HG03159 (cell line): ENCODE data around the gene LTBR.
"Not testable (repeated sequence)": the region's sequence is repeated elsewhere in the genome, so short reads cannot be mapped to it uniquely, and the experiment has no call there.

Experiments used
- ATAC-seq: cut with Tn5 transposase; IDR thresholded peaks from one replicate; pipeline ENCODE4 v1.9.1; 2021; ENCODE audit warnings: mild to moderate bottlenecking, moderate library complexity; ENCODE audit not compliant: unreplicated experiment

LTBR gene

DNA sequence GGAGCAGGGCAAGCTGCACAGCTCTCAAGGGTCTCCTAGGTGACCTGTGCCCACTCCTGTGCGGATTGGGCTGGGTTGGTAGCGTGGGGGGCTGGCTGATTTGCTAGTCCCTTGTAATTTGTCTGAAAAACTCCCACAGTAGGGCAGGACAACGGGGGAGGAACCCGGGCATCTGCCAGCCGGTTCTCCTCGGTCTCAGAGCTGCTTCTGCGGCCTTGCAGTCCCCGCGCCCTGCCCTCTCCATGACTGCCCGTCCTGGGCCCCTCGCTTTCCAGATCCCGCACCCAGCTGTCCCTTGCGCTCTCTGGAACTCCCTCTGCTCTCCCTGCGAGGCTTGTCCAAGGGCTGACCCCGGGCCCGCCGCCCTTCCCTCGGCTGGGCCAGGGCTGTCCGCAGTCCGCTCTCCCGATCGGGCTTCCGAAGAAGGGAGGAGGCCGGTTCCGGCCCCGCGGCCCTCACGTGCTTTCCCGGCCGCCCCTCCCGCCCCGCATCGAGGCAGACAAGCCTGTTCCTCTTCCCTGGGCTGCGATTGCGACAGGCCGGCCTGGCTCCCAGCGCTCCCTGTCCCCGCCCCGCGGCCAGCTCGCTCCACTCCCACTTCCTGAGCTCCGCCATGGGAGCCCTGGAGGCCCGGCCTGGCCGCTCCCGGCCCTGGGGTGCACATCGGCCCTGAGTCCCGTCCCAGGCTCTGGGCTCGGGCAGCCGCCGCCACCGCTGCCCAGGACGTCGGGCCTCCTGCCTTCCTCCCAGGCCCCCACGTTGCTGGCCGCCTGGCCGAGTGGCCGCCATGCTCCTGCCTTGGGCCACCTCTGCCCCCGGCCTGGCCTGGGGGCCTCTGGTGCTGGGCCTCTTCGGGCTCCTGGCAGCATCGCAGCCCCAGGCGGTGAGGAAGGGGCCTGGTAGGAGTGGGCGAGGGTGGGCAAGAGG is at the start of gene LTBR:
TSS of gene LTBR (plus strand) at position 591 of the 927 bp plus-strand sequence. CDS start at position 788, 197 bp downstream.
- no peak for ATAC-seq

DNA sequence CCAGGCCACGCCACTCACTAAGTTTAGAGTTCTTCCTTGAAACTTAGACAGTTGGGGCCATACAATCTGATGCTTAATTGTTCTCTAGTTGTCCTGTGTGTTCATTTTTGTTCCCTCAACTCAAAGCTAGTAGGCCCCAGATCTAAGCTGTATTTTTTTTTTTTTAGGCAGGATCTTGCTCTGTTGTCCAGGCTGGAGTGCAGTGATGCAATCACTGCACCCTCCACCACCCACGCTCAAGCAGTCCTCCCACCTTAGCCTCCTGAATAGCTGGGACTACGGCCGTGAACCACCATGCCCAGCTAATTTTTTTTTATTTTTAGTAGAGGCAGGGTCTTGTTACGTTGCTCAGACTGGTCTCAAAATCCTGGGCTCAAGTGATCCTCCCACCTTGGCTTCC is 49.6 kb upstream of the LTBR start:
- ATAC-seq, result no peak

DNA sequence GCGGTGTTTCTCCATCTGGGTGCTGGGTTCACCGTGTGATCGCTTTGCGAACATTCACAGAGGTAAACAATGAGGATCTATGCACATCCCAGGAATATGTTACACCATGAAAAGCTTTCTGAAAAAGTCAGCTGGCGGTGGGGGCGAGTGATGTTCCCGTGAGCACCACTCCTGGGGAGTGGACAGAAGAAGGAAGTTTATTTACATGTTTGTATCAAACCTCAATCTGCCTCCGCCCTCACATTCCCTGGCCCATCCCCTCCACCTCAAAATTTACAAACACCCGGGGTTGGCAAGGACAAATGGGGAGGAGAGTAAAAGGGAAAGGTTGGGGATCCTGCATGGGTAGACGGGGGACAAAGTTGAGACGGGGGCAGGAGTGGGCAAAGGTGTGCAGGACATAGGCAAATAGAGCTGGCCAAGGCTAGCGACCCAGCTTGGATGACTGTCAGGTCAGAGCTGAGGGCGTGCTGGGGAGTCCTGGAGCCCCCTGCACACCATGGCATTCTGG is 49.0 kb upstream of the LTBR start:
- ATAC-seq, result no peak

DNA sequence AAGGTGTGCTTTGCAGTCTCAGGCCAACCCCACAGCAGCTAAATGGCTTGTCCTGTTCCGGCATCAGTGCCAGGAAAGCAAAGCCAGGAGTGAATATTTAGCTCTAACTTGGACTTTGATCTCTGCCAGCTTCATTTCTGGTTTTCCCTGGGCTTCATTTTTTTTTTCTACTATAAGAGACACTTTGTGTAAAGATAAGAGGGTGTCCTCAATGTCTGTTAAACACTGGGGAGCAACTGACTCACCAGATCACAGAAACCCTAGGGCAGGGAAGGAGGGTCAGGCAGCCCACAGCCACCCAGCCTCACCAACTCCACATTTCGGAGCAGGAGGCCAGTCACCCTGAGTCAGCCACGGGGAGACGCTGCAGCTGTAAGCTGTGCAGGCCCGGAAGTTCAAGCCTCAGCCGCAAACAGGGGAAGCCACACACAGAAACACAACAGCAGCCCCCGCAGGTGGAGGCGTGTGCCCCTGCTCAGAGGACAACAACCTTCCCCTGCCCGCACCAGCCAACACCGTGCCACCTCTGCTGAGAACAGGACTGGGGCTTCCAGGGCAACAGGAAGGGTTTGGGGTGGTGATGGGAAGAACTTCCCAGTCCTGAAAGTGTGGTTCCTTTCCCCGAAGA is 48.4 kb upstream of the LTBR start:
- peak; percentile 69 for ATAC-seq

DNA sequence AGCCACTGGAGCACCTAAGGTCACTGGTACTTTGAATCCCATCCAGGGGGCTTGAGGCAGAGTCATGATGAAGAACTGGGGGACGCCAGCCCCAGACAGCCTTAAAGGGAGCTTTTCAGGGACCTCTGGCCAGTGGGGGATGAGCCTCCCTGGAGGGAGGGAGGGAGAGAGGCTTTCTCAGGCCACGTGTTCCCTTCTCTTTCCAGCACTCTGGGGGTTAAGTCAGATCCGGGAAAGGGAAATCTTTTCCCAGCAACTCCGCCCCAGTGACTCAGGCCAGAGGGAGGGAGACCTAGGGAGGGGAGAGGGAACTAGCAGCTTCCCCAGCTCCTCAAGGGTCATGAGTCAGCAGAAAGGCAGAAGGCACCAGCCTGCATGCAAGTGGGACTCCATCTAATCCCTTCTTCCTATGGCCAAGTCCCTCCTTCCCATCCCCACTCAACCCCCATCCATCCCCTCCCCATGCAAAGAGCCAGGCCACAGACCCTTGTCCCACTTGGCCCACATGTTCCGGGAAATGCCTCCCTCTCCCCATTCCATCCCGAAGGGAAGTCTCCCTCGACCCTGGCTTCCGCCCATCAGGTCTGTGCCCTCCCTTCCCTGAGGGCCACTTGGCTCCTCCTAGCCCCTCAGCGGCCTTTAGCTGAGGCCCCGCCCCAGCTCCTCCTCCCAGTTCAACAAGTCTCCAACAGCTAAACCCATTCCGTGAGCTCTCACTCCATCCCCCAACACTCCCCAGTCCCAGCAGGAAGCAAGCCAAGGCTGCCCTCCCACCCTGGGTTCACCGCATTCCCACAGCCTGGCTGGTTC is 47.7 kb upstream of the LTBR start:
- ATAC-seq, result no peak

DNA sequence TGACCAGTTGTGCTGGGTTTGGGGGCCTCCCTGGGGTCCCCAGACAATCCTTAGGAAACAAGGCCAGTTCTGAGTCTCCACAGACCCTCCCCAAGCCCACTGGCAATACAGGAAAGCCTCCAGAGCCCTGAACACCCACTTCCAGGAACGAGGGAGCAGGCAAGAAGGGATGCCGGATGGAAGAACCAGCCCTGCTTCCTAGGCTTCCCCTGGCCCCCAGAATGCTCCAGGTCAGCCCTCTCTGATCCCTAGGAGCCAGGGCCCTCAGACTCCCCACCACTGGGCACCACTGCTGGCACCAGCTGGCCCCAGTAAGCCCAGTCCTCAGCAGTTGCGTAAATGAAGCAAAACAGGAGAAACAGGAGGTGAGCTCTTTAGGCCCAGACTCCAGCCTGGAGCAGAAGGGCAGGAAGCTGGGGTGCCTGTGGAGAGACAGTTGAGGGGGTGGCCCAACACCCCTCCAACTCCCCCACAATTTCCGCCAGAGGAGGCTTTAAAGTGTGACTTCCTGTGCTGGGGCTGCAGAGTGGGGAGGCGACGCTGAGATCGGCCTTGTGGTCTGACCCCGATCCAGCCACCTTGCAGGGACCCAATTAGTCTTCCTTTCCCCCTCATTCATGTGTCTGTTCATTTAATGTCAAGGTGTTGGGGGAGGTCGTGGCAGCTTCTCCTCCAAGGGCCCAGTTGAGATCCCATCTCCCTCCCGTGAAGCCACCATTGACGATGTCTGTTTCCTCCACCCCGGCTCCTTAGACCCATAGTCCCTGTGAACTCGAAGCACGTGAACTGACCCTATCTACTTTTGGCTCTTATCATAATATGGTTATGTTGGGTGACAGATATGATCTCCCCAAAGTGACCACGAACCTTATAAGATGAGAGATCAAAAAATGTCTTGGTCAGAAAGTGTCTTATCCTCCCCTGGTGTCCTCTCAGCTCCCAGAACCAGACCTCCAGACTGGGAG is 46.8 kb upstream of the LTBR start:
- ATAC-seq, result no peak

DNA sequence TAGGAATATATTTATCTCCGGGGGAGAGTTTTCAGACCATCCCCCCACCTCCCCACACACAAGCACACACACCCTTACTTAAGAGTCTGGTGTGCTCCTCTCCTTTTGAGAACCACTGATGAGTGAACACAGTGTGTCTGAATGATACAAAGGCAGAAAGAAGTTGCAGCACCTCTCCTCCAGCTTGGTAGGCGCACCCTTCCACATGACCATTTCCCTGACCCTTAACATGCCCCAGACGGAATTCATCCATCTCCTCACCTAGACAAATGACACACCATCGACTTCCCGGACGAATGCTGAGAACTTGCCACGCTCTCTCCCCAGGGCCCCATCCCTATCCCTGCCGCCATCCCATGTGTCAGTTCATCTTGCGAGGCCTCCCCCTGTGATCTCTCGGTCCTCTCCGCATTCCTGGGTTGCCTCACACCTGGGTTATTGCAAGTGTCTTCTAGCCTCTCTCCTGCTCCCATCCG is 46.0 kb upstream of the LTBR start:
- ATAC-seq, result no peak

DNA sequence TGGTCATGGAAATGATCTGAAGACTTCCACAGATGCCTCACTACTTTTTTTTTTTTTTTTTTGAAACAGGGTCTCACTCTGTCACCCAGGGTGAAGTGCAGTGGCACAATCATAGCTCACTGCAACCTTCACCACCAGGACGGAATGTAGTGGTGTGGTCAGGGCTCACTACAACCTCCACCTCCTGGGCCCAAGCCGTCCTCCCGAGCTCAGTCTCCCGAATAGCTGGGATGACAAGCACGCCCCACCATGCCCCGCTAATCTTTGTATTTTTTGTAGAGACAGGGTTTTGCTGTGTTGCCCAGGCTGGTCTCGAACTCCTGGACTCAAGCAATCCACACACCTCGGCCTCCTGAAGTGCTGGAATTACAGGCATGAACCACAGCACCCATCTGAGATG is 45.4 kb upstream of the LTBR start:
- ATAC-seq, result not testable (repeated sequence)

DNA sequence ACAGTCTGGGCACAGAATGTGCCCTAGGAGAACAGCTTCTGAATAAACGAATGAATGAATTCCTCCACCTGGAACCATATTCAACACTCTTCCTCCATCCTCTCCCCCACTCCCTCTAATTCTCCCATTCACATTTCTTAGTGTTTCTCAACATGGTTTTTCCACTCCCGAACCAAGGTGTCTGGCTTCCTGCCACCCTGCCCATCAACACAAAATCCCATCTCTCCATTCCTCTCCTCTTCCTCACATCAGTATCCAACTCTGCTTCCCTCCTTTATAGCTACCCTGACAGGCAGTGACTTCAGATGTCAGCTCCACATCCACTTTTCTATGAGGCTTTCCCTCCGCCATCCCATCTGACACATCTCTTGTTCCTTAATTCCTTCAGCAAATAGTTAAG is 45.0 kb upstream of the LTBR start:
- no peak for ATAC-seq

DNA sequence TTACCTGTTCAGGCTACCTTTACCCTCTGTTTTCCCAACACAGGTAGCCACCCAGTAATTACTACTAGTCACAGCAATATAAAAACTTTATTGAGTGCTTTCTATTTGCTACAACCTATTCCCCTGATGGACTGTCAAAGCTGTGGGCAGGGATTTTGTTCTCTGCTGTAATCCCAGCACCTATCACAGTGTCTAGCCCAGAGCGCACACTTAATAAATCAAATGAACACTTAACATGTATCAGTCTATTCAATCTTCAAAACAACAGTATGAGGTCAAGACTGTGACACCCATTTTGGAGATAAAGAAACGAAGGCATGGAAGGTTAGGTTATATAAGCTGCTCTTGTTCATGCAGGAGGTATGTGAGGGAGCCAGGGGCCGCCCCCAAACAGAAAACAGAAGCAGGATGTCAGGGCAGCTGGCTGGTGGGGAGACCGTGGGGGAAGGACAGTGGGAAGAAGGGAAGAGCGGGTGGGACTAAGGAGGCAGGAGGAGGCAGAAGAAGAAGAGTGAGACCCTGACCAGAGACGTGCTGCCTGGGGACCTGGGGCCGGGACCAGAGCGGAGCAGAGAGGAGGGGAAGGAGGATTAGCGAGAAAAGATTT is 43.8 kb upstream of the LTBR start:
- ATAC-seq, result no peak

DNA sequence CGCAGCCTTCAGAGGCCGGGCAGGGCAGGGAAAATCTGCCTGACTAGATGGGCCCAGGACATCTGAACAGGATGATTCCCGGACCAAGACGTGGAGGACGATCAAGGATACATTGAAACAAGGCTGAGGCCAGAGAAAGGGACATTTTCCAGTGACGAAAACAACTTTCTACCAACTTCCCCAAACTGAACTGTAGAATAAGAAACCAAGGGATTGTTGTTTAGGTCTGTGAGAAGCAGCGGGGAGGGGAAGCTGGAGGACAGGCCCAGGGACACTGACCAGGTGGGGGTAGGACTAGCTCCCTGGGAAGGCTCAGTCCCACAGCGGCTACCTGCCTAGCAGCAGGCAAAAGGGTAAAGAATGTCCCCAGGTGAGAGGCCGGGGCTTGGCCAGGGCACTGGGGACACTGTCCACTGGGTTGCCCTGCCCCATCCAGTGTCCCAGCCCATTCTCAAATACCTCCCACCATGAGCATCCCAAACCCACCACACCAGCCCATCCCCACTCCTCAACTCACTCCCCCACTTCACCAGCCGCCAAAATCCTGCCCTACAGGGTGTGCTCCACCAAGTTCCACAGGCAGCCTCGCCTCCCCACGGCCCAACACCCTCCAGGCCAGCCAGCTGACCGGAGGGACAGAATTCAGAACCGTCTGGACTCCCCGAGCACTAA is 43.1 kb upstream of the LTBR start:
- ATAC-seq, result no peak

DNA sequence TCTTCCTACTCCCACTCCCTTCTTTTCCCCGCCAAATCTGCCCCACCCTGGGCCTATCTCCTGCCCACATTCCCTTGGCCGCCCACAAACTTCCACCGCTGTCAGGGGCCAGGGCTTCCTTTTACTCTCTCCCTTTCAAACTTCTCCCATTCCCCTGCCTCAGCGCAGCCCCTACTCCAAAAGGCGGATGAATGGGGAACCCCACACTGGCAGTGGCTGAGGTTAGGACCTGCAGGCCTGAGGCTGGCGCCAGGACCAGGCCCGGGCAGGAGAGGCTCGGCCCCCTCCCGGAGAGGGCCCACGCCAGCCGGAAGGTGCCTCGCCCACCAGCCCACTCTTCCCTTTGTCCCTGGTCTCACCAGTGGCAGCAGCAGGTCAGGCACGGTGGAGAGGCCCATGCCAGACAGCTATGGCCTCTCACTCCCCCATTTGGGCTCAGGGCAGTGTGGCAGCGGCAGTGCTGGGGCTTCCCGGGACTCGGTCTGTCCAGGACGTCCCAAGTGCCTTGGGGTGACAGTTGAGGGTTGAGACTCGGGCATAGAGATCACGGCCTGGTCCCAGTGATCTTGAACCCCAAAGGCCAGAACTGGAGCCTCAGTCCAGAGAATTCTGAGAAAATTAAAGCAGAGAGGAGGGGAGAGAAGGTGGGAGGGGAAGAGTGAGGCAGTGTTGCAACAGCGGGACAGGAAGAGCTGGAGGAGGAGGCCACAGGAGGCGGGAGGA is 42.4 kb upstream of the LTBR start, which contains the start of gene TNFRSF1A:
TSS of gene TNFRSF1A (minus strand) at position 660 of the 723 bp plus-strand sequence. CDS start at position 398, 262 bp downstream.
- no peak for ATAC-seq

DNA sequence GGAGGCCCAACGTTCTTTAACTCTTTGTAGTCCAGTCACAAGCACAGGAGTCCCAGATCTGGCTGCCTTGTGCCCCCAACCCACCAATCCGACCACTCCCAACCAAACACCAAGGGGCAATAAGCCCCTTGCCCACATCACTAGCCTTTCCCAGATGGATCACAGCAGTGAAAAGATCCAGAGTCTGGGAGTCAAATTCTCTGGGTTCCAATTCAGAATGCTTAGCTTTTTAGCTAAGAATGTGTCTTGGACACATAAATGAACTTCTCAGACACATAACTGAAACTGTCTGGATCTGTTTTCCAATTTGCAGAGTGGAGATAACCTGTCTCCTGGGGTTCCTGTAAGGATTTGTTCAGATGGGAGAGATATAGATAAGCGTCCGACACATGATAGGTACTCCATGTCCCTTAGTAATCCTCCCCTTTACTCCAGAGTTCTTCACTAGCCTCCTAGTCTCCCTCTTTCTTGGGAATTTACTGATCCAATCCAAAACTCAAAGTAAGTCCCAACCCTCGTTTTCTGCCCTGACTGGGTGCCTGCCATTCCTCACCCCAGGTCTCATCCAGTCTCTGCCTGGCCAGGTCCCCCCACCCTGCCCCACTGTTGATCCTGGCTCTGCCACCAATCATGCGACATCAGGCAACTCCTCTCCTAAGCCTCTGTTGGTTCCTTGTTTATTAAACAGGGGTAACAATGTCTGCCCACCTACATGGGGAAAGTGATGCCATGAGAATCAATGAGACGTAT is 41.6 kb upstream of the LTBR start:
- no peak for ATAC-seq

DNA sequence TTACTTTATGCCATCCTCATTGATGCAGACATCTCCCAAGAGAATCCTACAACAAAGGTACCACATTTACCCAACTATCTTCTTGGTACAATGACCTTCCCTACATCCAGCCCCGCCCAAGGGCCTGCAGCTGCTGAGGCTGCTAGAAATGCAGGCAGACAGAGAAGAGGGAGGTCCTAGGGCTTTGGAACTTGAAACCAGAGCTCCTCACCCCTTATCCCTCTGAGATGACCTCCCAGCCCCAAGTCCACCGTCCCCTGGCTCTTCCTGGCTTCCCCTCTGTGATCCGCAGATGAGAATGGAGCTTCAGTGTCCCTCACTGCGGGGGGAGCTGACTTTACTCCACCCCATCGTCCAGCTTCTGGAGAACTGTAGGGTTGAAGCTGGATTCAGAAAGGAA is 40.4 kb upstream of the LTBR start:
- ATAC-seq, result no peak

DNA sequence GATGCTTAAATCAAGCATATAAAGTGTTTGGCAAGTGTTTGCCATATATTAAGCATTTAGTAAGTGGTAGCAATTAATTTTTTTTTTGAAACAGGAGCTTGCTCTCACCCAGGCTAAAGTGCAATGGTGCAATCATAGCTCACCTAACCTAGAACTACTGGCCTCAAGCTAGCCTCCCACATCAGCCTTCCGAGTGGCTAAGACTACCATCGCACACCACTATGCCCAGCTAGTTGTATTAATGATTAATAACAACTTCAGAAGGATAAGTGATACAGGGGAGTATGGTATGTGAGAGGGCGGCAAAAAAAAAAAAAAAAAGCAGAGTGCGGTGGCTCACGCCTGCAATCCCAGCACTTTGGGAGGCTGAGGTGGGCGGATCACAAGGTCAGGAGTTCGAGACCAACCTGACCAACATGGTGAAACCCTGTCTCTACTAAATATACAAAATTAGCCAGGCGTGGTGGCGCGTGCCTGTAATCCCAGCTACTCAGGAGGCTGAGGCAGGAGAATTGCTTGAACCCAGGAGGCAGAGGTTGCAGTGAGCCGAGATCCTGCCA is 39.8 kb upstream of the LTBR start:
- not testable (repeated sequence) for ATAC-seq

DNA sequence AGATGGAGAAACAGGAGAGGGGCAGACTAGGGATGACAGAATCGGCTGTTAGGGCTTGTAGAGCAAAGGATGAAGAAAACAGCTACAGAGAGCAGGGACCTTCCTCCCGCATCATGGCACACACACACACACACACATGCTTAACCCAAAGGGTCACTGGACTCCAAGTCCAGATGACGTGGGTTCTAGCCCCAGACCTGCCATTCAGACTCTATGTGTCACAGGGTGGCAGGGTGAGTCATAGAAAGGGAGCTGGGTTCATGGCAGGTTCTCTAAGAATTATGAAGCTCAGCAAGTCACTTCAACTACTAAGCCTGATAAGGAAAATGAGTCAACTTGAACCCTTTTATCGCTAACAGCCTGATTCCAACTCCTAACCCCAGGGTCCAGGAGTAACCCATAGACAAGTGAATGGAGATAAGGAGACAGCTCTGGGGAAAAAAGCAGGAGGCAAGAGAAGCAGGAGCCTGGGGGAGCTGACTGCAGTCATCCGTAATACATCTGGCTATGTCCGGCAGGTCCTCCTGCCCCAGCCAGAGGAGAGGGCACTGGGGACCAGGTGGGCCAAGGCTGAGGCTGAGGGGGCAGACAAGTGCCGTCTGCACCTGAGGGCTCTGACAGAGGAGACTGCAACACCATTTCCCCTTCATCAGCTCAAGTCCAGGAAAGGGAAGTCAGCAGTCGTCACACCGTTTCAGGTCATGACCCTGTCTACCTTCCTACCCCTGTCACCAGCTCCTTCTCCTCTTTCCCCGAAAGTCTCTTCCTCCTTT is 38.5 kb upstream of the LTBR start:
- no peak for ATAC-seq
